Measurements from ENCODE around the gene GPC5. TPM values are rescaled to one million over a fixed set of nuclear protein-coding genes. Genes with fewer than 3 reads are reported as not detected.
"Not testable (repeated sequence)": the region's sequence is repeated elsewhere in the genome, so short reads cannot be mapped to it uniquely, and the experiment has no call there.

The GPC5 gene
- total RNA-seq, 1 donor from 2014 or later: 0.17 TPM

- Histone ChIP-seq H3K4me3 (ENCODE audit: low read depth, low read length) (no peak overlapping the region), H3K36me3 (ENCODE audit: control insufficient read depth, insufficient read depth, low read length) (no peaks in the 10 kb centered on the region), H3K27me3 (ENCODE audit: control insufficient read depth, insufficient read depth, low read length) (no peaks in the 10 kb centered on the region)
- DNase-seq (ENCODE audit: low read depth): no peak
- no peak for TF ChIP-seq CTCF (IDR thresholded peaks at IDR 0.05; ENCODE audit: insufficient read depth, low read length, poor library complexity, severe bottlenecking)
These were observed 1466.3 kb downstream of the GPC5 start for GRCh38 chr13:92864584-92865284.

DNA sequence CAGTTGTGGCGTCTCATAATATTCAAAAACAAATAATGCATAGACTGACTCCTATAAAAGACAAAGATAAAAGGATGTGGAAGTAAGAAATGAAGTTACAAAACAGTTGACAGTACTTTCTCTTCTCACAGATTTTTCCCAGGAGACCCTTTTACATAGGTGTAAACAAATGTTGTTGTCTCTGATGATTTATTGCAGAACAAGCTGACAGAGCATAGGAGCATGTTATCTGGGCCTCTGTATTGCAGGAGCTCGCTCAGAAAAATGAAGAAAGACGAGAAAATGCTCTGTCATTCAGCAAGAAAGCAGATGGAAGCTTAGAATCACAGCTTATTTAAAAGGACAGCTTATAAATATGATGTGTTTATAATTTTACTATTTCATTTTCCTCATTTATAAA, 1474.6 kb downstream of the GPC5 start:
- no peaks in the 10 kb centered on the region for H3K27me3 ChIP-seq (ENCODE audit: control insufficient read depth, insufficient read depth, low read length)
- TF ChIP-seq CTCF (IDR thresholded peaks at IDR 0.05; ENCODE audit: insufficient read depth, low read length, poor library complexity, severe bottlenecking): no peak
- H3K4me3 ChIP-seq (ENCODE audit: low read depth, low read length): no peak overlapping the region
- no peaks in the 10 kb centered on the region for H3K36me3 ChIP-seq (ENCODE audit: control insufficient read depth, insufficient read depth, low read length)
- no peak for DNase-seq (ENCODE audit: low read depth)

DNA sequence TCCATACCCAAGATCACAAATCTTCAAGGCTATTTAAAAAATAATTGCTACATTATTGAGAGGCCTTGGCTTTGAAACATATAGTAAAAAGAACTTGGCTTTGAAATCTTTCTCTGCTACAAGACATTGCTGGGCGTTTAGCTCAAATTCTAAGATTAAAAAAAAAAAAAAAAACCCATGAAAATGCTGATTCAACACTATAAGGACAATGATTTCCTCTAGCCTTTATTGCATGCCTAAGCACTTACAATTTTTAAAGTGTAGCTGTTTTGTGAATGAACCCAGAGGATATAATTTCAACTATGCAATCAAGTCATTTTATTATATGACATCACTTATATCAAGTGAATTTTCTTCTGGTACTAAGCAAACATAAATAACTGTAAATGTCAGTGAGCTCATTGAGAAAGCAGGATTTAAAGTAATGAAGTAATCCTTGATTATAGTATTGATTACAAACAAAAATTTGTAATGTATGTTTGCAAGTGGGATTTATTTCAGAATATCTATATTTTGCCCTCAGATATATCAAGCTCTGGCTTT, 1488.2 kb downstream of the GPC5 start:
- Histone ChIP-seq H3K36me3 (ENCODE audit: control insufficient read depth, insufficient read depth, low read length) (no peaks in the 10 kb centered on the region), H3K27me3 (ENCODE audit: control insufficient read depth, insufficient read depth, low read length) (no peaks in the 10 kb centered on the region), H3K4me3 (ENCODE audit: low read depth, low read length) (no peak overlapping the region)
- TF ChIP-seq CTCF (IDR thresholded peaks at IDR 0.05; ENCODE audit: insufficient read depth, low read length, poor library complexity, severe bottlenecking): no peak
- DNase-seq (ENCODE audit: low read depth): no peak

GRCh38 chr13:92894447-92894846, 1496.0 kb downstream of the GPC5 start:
- no peaks in the 10 kb centered on the region for H3K36me3 ChIP-seq (ENCODE audit: control insufficient read depth, insufficient read depth, low read length)
- no peaks in the 10 kb centered on the region for H3K27me3 ChIP-seq (ENCODE audit: control insufficient read depth, insufficient read depth, low read length)
- TF ChIP-seq CTCF (IDR thresholded peaks at IDR 0.05; ENCODE audit: insufficient read depth, low read length, poor library complexity, severe bottlenecking): no peak
- no peak for DNase-seq (ENCODE audit: low read depth)
- no peak overlapping the region for H3K4me3 ChIP-seq (ENCODE audit: low read depth, low read length)

- no peak for TF ChIP-seq CTCF (IDR thresholded peaks at IDR 0.05; ENCODE audit: insufficient read depth, low read length, poor library complexity, severe bottlenecking)
- no peak for DNase-seq (ENCODE audit: low read depth)
- H3K36me3 ChIP-seq (ENCODE audit: control insufficient read depth, insufficient read depth, low read length): no peaks in the 10 kb centered on the region
- H3K4me3 ChIP-seq (ENCODE audit: low read depth, low read length): no peak overlapping the region
- no peaks in the 10 kb centered on the region for H3K27me3 ChIP-seq (ENCODE audit: control insufficient read depth, insufficient read depth, low read length)
These were observed 1498.4 kb downstream of the GPC5 start for GRCh38 chr13:92896842-92897241.

DNA sequence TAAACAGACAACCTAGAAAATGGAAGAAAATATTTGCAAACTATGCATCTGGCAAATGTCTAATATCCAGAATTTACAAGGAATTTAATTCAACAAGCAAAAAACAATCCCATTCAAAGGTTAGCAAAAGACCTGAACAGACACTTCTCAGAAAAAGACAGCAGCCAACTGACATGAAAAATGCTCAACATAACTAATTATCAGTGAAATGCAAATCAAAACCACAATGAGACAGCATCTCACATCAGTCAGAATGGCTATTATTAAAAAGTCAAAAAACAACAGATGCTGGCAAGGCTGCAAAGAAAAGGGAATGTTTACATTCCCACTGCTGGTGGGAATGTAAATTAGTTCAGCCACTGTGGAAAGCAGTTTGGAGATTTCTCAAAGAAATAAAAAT, 1500.5 kb downstream of the GPC5 start:
- H3K4me3 ChIP-seq (ENCODE audit: low read depth, low read length); H3K27me3 ChIP-seq (ENCODE audit: control insufficient read depth, insufficient read depth, low read length); DNase-seq (ENCODE audit: low read depth); H3K36me3 ChIP-seq (ENCODE audit: control insufficient read depth, insufficient read depth, low read length): not testable (repeated sequence)
